GM12878 (cell line): Measurements from ENCODE around the gene IL17RE. TPM values are rescaled to one million over a fixed set of nuclear protein-coding genes. Genes with fewer than 3 reads are reported as not detected.
A peak's percentile ranks its signal among the peaks of the same experiment; 100 is the strongest.

Experiments
- BCLAF1 ChIP-seq: fragments of 450-650 bp; IDR thresholded peaks from 2 replicates; pipeline ENCODE4 v1.6.1; 2017; ENCODE audit warnings: antibody characterized with exemption, mild to moderate bottlenecking, moderate library complexity
- CEBPZ ChIP-seq: fragments of 150-350 bp; IDR thresholded peaks from 2 replicates; pipeline ENCODE4 v1.6.1; 2016; ENCODE audit warnings: low read depth, low read length
- HDAC2 ChIP-seq: fragments of 200-600 bp; sonication (generic); IDR thresholded peaks from 2 replicates; pipeline ENCODE4 v1.6.1; 2017
- IRF4 ChIP-seq: IDR thresholded peaks from 2 replicates; pipeline ENCODE4 v1.6.1; 2011; ENCODE audit warnings: low read depth, low read length
- MEF2A ChIP-seq: IDR thresholded peaks from 2 replicates; pipeline ENCODE4 v1.6.1; 2011; ENCODE audit warnings: low read depth, mild to moderate bottlenecking, low read length, moderate library complexity; ENCODE audit not compliant: insufficient read depth
- NFXL1 ChIP-seq: fragments of 450-650 bp; IDR thresholded peaks from 2 replicates; pipeline ENCODE4 v1.6.1; 2017; ENCODE audit warnings: antibody characterized with exemption, mild to moderate bottlenecking, borderline replicate concordance
- NFYA ChIP-seq: IDR thresholded peaks from 2 replicates; pipeline ENCODE4 v1.6.1; 2011; ENCODE audit warnings: low read depth, mild to moderate bottlenecking, low read length, improper control_type of control experiment, borderline replicate concordance
- NFYB ChIP-seq: IDR thresholded peaks from 2 replicates; pipeline ENCODE4 v1.6.1; 2011; ENCODE audit warnings: low read depth, mild to moderate bottlenecking, low read length, improper control_type of control experiment, moderate library complexity; ENCODE audit not compliant: insufficient read depth
- RELA ChIP-seq: fragments of 450-650 bp; IDR thresholded peaks from 2 replicates; pipeline ENCODE4 v1.8.0; 2014; ENCODE audit warnings: borderline replicate concordance; ENCODE audit not compliant: partially characterized antibody
- SKIL ChIP-seq: fragments of 450-650 bp; IDR thresholded peaks from 2 replicates; pipeline ENCODE4 v1.6.1; 2017; ENCODE audit warnings: mild to moderate bottlenecking, low read depth, inconsistent platforms; ENCODE audit not compliant: poor library complexity, severe bottlenecking
- SMARCA5 ChIP-seq: fragments of 450-650 bp; IDR thresholded peaks from 2 replicates; pipeline ENCODE4 v1.6.1; 2017; ENCODE audit warnings: mild to moderate bottlenecking
- SP1 ChIP-seq: IDR thresholded peaks from one replicate; pipeline ENCODE4 v1.6.1; 2011; ENCODE audit warnings: low read depth, low read length
- TBL1XR1 ChIP-seq: IDR thresholded peaks from 2 replicates; pipeline ENCODE4 v1.6.1; 2012; ENCODE audit warnings: low read depth, low read length, improper control_type of control experiment
- WRNIP1 ChIP-seq: IDR thresholded peaks from 2 replicates; pipeline ENCODE4 v1.6.1; 2011; ENCODE audit warnings: low read depth, low read length, improper control_type of control experiment, borderline replicate concordance
- YBX1 ChIP-seq: fragments of 450-650 bp; IDR thresholded peaks from 2 replicates; pipeline ENCODE4 v1.6.1; 2016; ENCODE audit warnings: antibody characterized with exemption
- ZNF274 ChIP-seq: IDR thresholded peaks from one replicate; pipeline ENCODE4 v1.8.0; 2011; ENCODE audit not compliant: insufficient read length, insufficient read depth
- ZNF687 ChIP-seq: fragments of 450-650 bp; IDR thresholded peaks from 2 replicates; pipeline ENCODE4 v1.6.1; 2017; ENCODE audit warnings: mild to moderate bottlenecking, moderate library complexity
- polyA plus RNA-seq, 11 experiments: library from polyadenylated mRNA; depleted of rRNA in 4 of 11; unstranded in 6 of 11; stranded (reverse) in 5 of 11; fragments of >200 nt; fragmentation: Nextera tagmentation in 4 of 11; fragmentation: Illumina TruSeq in 1 of 11; extraction: Ambion mirVana in 4 of 11; extraction: Trizol in 1 of 11; gene quantifications; 1 replicate in 1 of 11; 2 replicates in 10 of 11; pipeline versions ENCODE4 v1.2.1 to v1.2.3, GENCODE V29; 2011 to 2016; ENCODE audit warnings: inconsistent platforms in 2 of 11, missing spikeins in 2 of 11, low read depth in 1 of 11
- total RNA-seq, 4 experiments: library from RNA; depleted of rRNA in 3 of 4; stranded (reverse); fragments of >200 nt in 3 of 4; fragmentation: Illumina TruSeq in 1 of 4; extraction: Trizol in 1 of 4; gene quantifications; 2 replicates each; pipeline versions ENCODE4 v1.2.1 to v1.2.3, GENCODE V29; 2013 to 2021

Gene IL17RE
- total and polyA plus RNA-seq, 10 of the 15 experiments (the other 5 are each of a cell fraction or from before 2014, with no cell fraction given) = 0.04 to 0.51 (median 0.12) TPM; not detected in 2

GRCh38 chr3:9890249-9891071, 12.2 kb upstream of the IL17RE start, which contains the start of gene JAGN1 (continued):
- no peak for TF ChIP-seq BCLAF1
- peak; percentile 27 for TF ChIP-seq SP1
- TF ChIP-seq HDAC2 = no peak
- TF ChIP-seq WRNIP1 = no peak
- TF ChIP-seq ZNF274 = no peak
- 0 out of 2 replicates have a peak, but pooled peaks have one; percentile 60 for TF ChIP-seq ZNF687
- TF ChIP-seq SMARCA5 = peak; percentile 93
- no peak for TF ChIP-seq YBX1
- TF ChIP-seq CEBPZ = no peak
- TF ChIP-seq IRF4 = no peak
- TF ChIP-seq TBL1XR1 = 0 out of 2 replicates have a peak, but pooled peaks have one; percentile 41
- no peak for TF ChIP-seq NFYB
- TF ChIP-seq MEF2A = no peak
- no peak for TF ChIP-seq NFYA
- TF ChIP-seq SKIL = no peak
- peak; percentile 71 for TF ChIP-seq RELA
- no peak for TF ChIP-seq NFXL1
